ENCODE data around the gene USP3. TPM values are rescaled to one million over a fixed set of nuclear protein-coding genes. Genes with fewer than 3 reads are reported as not detected.

The USP3 gene
- total RNA-seq, 1 experiment from 2014 or later, result 36.6 TPM

DNA sequence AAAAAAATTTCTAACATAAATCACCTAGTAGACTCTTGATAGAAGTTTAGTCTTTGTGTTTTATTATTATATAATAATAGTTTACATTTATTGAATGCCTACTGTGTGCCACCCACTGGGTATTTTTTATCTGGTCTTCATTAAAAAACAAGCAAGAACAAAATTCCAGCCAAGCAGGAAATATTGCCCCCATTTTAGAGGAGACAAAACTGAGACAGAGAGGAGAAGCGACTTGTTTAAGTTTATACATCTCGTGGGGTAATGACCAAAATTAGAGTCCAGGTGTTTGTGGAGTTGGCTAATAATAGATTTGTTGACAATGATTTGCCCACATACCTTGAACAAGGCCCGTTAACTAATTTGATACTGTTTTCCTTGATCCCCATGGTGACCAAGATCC lies 59.7 kb downstream of the USP3 start:
- ATAC-seq, result no peak
- ChIA-PET CTCF (no interaction called here), POLR2A (no interaction called here)

GRCh38 chr15:63565536-63566186 lies 61.3 kb downstream of the USP3 start:
- DNase-seq (ENCODE audit: low spot score) (no peak), ATAC-seq (no peak)
- Mint-ChIP-seq H3K27me3 (ENCODE audit: low read depth) (no peaks in the 10 kb centered on the region), H3K36me3 (no peaks in the 10 kb centered on the region), H3K4me1 (peaks cover 14% of the 10 kb centered on the region), H3K4me3 (no peak overlapping the region), H3K9me3 (no peaks in the 10 kb centered on the region), H3K27ac (0 out of 2 replicates have a peak overlapping the region, but pooled peaks have one; percentile 48)
- TF ChIP-seq ZNF416 (CRISPR knock-in tag; IDR thresholded peaks at IDR 0.05) (no peak), NFYB (CRISPR knock-in tag; conservative IDR thresholded peaks at IDR 0.05; ENCODE audit: low read depth) (no peak), ESRRA (CRISPR knock-in tag; IDR thresholded peaks at IDR 0.05; ENCODE audit: borderline replicate concordance) (no peak), NR2C2 (CRISPR knock-in tag; IDR thresholded peaks at IDR 0.05) (no peak), SOX15 (CRISPR knock-in tag; IDR thresholded peaks at IDR 0.05) (no peak), ZNF671 (CRISPR knock-in tag; IDR thresholded peaks at IDR 0.05) (no peak), MXD4 (CRISPR knock-in tag; IDR thresholded peaks at IDR 0.05; ENCODE audit: borderline replicate concordance) (no peak), ZNF423 (CRISPR knock-in tag; IDR thresholded peaks at IDR 0.05) (no peak), HMGXB4 (CRISPR knock-in tag; IDR thresholded peaks at IDR 0.05) (no peak), ZSCAN18 (CRISPR knock-in tag; IDR thresholded peaks at IDR 0.05) (no peak), FOXJ3 (CRISPR knock-in tag; IDR thresholded peaks at IDR 0.05; ENCODE audit: borderline replicate concordance) (no peak)
- ChIA-PET CTCF (interaction anchor here (0.6 to 1.9 kb wide), 2 partner anchors 34 to 380 kb away, joined by 3 to 5 read pairs; no protein-coding TSS in a partner anchor), POLR2A (no interaction called here)

More for the DNA sequence above, 59.7 kb downstream of the USP3 start:
- DNase-seq (ENCODE audit: low spot score), result no peak
- H3K27me3 Mint-ChIP-seq (ENCODE audit: low read depth), result no peaks in the 10 kb centered on the region
- no peaks in the 10 kb centered on the region for H3K9me3 Mint-ChIP-seq
- no peaks in the 10 kb centered on the region for H3K36me3 Mint-ChIP-seq
- no peak overlapping the region for H3K4me3 Mint-ChIP-seq
- no peak for TF ChIP-seq RORB (CRISPR knock-in tag; IDR thresholded peaks at IDR 0.05)
- TF ChIP-seq NR3C1 (CRISPR knock-in tag; conservative IDR thresholded peaks at IDR 0.05; ENCODE audit: low read depth), result no peak
- no peak for TF ChIP-seq EMX1 (CRISPR knock-in tag; IDR thresholded peaks at IDR 0.05)
- TF ChIP-seq, protein P1, sequence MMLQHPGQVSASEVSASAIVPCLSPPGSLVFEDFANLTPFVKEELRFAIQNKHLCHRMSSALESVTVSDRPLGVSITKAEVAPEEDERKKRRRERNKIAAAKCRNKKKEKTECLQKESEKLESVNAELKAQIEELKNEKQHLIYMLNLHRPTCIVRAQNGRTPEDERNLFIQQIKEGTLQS (CRISPR knock-in tag; conservative IDR thresholded peaks at IDR 0.05), result no peak
- H3K27ac Mint-ChIP-seq, result no peak overlapping the region
- H3K4me1 Mint-ChIP-seq, result peaks cover 30% of the 10 kb centered on the region

- no peaks in the 10 kb centered on the region for H3K9me3 Mint-ChIP-seq
- CTCF ChIA-PET, result no interaction called here
- no peak overlapping the region for H3K27ac Mint-ChIP-seq
- no peaks in the 10 kb centered on the region for H3K4me1 Mint-ChIP-seq
- TF ChIP-seq TP53 (CRISPR knock-in tag; IDR thresholded peaks at IDR 0.05), result no peak
- no peak for TF ChIP-seq ZSCAN18 (CRISPR knock-in tag; IDR thresholded peaks at IDR 0.05)
- TF ChIP-seq, protein P1 (CRISPR knock-in tag; conservative IDR thresholded peaks at IDR 0.05), result no peak
- TF ChIP-seq ZNF416 (CRISPR knock-in tag; IDR thresholded peaks at IDR 0.05), result no peak
- no peak for TF ChIP-seq GRHL2 (CRISPR knock-in tag; IDR thresholded peaks at IDR 0.05; ENCODE audit: insufficient replicate concordance, severe bottlenecking)
- TF ChIP-seq, protein P2, sequence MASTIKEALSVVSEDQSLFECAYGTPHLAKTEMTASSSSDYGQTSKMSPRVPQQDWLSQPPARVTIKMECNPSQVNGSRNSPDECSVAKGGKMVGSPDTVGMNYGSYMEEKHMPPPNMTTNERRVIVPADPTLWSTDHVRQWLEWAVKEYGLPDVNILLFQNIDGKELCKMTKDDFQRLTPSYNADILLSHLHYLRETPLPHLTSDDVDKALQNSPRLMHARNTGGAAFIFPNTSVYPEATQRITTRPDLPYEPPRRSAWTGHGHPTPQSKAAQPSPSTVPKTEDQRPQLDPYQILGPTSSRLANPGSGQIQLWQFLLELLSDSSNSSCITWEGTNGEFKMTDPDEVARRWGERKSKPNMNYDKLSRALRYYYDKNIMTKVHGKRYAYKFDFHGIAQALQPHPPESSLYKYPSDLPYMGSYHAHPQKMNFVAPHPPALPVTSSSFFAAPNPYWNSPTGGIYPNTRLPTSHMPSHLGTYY (CRISPR knock-in tag; IDR thresholded peaks at IDR 0.05), result no peak
- no peak for TF ChIP-seq SP1 (CRISPR knock-in tag; conservative IDR thresholded peaks at IDR 0.05)
- TF ChIP-seq TEAD4 (CRISPR knock-in tag; IDR thresholded peaks at IDR 0.05), result no peak
- no peak for TF ChIP-seq SMAD3 (CRISPR knock-in tag; IDR thresholded peaks at IDR 0.05; ENCODE audit: borderline replicate concordance)
- no peak for DNase-seq (ENCODE audit: low spot score)
- POLR2A ChIA-PET, result no interaction called here
- no peak overlapping the region for H3K4me3 Mint-ChIP-seq
- 0 out of 2 replicates have a peak, but pooled peaks cover 4% of the 10 kb centered on the region for H3K36me3 Mint-ChIP-seq
- no peaks in the 10 kb centered on the region for H3K27me3 Mint-ChIP-seq (ENCODE audit: low read depth)
- no peak for ATAC-seq
These were observed 68.5 kb downstream of the USP3 start for GRCh38 chr15:63572749-63573464.
